HL-60 (cell line): ENCODE measurements around the gene ORC2.

Source experiments
- CTCF ChIP-seq: IDR thresholded peaks from one replicate; pipeline ENCODE4 v1.5.1; 2011; ENCODE audit warnings: low read length, control low read depth, inconsistent platforms; ENCODE audit not compliant: insufficient read depth
- GABPA ChIP-seq: IDR thresholded peaks from 2 replicates; pipeline ENCODE4 v1.6.1; 2012; ENCODE audit warnings: low read depth
- POLR2AphosphoS5 ChIP-seq: IDR thresholded peaks from 2 replicates; pipeline ENCODE4 v1.6.1; 2012; ENCODE audit warnings: low read depth
- TF ChIP-seq, protein P1 (sequence below): IDR thresholded peaks from 2 replicates; pipeline ENCODE4 v1.6.1; 2012; ENCODE audit warnings: low read depth; ENCODE audit not compliant: insufficient replicate concordance

DNA sequence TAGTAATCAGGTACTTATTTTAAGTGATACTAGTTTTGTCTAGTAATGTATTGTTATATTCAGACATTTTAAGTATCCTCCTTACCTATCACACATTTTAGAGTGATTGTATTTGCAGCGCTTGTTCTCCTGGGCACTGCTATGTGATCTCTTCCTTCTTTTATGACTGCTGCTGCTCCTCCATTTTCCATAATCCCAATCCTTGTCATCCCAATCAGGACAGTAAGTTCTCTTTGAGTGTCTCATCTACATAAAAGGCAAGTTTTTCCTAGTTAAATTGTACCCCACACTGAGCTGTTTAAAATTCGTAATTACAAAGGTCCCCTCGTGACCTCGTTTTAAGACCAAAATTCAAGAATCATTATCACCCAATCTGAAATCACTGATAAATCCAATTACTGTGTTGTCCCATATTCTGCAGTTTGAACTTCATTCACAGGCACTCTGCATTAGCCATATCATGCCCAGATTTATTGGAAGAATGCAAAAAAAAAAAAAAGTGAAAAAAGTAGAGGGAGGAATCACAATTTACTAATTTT is 101.8 kb downstream of the ORC2 start:
- TF ChIP-seq, protein P1, sequence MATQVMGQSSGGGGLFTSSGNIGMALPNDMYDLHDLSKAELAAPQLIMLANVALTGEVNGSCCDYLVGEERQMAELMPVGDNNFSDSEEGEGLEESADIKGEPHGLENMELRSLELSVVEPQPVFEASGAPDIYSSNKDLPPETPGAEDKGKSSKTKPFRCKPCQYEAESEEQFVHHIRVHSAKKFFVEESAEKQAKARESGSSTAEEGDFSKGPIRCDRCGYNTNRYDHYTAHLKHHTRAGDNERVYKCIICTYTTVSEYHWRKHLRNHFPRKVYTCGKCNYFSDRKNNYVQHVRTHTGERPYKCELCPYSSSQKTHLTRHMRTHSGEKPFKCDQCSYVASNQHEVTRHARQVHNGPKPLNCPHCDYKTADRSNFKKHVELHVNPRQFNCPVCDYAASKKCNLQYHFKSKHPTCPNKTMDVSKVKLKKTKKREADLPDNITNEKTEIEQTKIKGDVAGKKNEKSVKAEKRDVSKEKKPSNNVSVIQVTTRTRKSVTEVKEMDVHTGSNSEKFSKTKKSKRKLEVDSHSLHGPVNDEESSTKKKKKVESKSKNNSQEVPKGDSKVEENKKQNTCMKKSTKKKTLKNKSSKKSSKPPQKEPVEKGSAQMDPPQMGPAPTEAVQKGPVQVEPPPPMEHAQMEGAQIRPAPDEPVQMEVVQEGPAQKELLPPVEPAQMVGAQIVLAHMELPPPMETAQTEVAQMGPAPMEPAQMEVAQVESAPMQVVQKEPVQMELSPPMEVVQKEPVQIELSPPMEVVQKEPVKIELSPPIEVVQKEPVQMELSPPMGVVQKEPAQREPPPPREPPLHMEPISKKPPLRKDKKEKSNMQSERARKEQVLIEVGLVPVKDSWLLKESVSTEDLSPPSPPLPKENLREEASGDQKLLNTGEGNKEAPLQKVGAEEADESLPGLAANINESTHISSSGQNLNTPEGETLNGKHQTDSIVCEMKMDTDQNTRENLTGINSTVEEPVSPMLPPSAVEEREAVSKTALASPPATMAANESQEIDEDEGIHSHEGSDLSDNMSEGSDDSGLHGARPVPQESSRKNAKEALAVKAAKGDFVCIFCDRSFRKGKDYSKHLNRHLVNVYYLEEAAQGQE, result no peak
- no peak for TF ChIP-seq CTCF
- no peak for TF ChIP-seq POLR2AphosphoS5
- TF ChIP-seq GABPA, result no peak
